Measurements from ENCODE around the gene CCDC178.
"Not testable (repeated sequence)": the region's sequence is repeated elsewhere in the genome, so short reads cannot be mapped to it uniquely, and the experiment has no call there.

The CCDC178 gene

DNA sequence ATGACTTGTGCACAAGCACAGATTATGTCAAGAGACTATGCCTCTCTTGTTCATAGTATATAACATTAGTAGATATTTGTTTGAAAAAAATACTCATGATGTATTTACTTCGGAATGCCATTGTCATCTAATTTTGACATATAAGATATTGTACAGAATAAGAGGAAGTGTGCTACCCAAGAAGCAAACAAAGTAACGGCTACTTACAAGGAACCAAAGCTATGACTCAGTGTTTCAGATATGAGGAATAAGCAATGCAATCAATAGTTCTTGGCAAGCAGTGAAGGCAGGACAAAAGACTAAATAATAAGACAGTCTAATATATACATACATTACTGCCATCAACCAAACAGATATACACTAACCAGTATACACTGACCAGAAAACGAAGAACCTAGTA, 256.3 kb downstream of the CCDC178 start:
- no peak for DNase-seq (ENCODE audit: low read depth)
- H3K4me3 ChIP-seq (ENCODE audit: control insufficient read depth, low read depth, low read length): no peak overlapping the region
- TF ChIP-seq, protein P1, sequence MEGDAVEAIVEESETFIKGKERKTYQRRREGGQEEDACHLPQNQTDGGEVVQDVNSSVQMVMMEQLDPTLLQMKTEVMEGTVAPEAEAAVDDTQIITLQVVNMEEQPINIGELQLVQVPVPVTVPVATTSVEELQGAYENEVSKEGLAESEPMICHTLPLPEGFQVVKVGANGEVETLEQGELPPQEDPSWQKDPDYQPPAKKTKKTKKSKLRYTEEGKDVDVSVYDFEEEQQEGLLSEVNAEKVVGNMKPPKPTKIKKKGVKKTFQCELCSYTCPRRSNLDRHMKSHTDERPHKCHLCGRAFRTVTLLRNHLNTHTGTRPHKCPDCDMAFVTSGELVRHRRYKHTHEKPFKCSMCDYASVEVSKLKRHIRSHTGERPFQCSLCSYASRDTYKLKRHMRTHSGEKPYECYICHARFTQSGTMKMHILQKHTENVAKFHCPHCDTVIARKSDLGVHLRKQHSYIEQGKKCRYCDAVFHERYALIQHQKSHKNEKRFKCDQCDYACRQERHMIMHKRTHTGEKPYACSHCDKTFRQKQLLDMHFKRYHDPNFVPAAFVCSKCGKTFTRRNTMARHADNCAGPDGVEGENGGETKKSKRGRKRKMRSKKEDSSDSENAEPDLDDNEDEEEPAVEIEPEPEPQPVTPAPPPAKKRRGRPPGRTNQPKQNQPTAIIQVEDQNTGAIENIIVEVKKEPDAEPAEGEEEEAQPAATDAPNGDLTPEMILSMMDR (IDR thresholded peaks at IDR 0.05; ENCODE audit: control insufficient read depth, insufficient read depth, low read depth, low read length, missing control alignments): no peak

DNA sequence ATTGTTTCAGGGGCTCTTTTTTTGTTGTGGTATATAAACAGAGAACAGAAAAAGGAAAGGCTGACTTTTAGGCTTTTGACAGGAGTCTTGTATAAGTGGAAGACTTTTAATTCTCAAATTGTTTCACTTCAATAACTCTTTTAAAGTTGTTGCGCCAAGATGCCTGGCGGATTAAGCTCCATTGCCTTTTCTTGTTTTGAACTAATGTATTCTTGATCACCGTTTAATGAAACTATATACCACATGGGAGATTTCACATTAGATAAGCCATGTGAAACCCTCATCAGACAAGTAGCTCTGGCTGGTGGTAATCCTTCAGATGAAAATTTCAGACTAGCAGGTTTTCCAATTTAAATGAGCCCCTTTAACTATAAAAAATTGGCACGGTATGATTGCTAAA, 257.4 kb downstream of the CCDC178 start:
- TF ChIP-seq, protein P1 (IDR thresholded peaks at IDR 0.05; ENCODE audit: control insufficient read depth, insufficient read depth, low read depth, low read length, missing control alignments): no peak
- DNase-seq (ENCODE audit: low read depth): no peak
- H3K4me3 ChIP-seq (ENCODE audit: control insufficient read depth, low read depth, low read length): no peak overlapping the region

DNA sequence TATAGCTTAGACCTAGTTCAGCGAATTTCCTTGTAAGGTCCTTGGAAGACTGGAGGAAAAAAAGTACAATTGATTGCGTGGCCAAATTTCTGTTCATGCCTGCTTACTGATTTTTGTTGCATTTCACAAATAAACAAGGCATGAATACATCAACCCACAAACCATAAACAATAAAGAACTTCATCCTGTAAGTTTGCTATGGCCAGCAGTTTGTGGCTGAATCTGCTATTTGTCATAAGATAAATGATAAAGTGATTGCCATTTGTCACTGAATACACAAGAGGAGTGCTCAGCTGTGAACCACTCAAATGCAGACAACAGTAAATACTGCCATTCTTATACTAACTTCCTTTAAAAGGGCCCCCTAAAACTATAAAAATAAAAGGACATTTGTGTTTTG, 259.5 kb downstream of the CCDC178 start:
- no peak overlapping the region for H3K4me3 ChIP-seq (ENCODE audit: control insufficient read depth, low read depth, low read length)
- no peak for DNase-seq (ENCODE audit: low read depth)
- TF ChIP-seq, protein P1 (IDR thresholded peaks at IDR 0.05; ENCODE audit: control insufficient read depth, insufficient read depth, low read depth, low read length, missing control alignments): no peak

DNA sequence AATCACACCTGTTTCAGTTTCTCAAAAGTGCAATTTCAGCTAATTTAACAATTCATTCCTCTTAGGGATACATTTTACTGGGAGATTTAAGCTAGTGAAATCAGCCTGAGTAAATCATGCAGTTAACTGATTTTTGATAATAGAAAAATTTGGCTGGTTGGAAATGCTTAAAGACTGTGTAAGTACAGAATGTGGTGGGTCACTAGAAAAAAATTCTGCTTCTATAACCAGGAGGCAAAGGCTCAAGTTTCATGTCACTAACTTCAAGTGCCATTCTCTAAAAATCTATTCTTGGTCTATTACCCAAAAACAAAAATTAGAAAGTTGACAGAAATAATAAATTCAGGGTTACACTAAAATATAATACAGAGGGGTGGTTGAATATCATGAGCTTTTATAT, 271.3 kb downstream of the CCDC178 start:
- no peak for DNase-seq (ENCODE audit: low read depth)
- no peak overlapping the region for H3K4me3 ChIP-seq (ENCODE audit: control insufficient read depth, low read depth, low read length)
- TF ChIP-seq, protein P1 (IDR thresholded peaks at IDR 0.05; ENCODE audit: control insufficient read depth, insufficient read depth, low read depth, low read length, missing control alignments): no peak

DNA sequence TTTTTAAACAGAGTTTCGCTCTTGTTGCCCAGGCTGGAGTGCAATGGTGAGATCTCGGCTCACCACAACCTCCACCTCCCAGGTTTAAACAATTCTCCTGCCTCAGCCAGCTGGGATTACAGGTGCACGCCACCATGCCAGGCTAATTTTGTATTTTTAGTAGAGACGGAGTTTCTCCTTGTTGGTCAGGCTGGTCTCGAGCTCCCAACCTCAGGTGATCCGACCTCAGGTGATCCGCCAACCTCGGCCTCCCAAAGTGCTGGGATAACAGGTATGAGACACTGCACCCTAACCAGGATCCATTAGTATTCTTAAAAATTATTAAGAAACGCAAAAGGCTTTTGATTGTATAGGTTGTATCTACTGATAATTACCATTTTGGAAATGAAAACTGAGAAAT, 276.4 kb downstream of the CCDC178 start:
- H3K4me3 ChIP-seq (ENCODE audit: control insufficient read depth, low read depth, low read length); DNase-seq (ENCODE audit: low read depth): not testable (repeated sequence)

DNA sequence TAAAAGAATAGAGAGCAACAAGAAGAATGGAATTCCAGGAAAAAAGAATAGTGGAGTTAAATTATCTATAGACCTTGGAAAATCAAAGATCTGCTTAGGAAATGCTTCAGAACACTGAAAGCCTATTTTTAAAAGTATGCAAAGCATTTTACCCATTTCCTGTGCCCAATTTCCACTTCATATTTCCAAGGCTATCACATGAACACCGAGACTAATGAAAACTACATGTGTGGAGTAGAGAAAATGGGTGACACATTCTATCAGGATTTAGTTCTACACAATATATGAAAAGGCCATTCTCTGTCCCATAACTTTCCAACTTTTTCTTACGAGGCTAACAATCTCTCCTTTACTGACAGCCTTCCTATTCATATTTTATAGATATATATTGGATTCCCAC, 279.4 kb downstream of the CCDC178 start:
- no peak overlapping the region for H3K4me3 ChIP-seq (ENCODE audit: control insufficient read depth, low read depth, low read length)
- TF ChIP-seq, protein P1 (IDR thresholded peaks at IDR 0.05; ENCODE audit: control insufficient read depth, insufficient read depth, low read depth, low read length, missing control alignments): no peak
- DNase-seq (ENCODE audit: low read depth): no peak

DNA sequence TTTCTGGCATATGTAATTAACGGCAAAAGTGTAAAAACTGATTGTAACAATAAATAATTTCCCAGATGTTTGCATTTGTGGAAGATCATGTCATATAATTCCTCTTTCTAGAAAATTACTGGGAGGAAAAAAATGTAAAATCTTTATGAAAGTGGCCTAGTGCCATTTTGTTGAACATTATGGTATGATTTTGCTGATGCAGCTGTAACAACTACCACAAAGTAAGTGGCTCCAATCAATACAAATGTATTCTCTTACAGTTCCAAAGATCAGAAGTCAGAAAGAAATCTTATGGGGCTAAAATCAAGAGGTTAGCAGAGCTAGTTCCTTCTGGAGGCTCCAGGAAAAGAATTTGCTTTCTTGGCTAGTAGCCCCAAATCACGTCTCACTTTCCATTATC, 281.4 kb downstream of the CCDC178 start:
- TF ChIP-seq, protein P1 (IDR thresholded peaks at IDR 0.05; ENCODE audit: control insufficient read depth, insufficient read depth, low read depth, low read length, missing control alignments): no peak
- no peak for DNase-seq (ENCODE audit: low read depth)
- no peak overlapping the region for H3K4me3 ChIP-seq (ENCODE audit: control insufficient read depth, low read depth, low read length)
